HG02973 (cell line): ENCODE data around the gene HEATR5B.
A peak's percentile ranks its signal among the peaks of the same experiment; 100 is the strongest.
"Not testable (repeated sequence)": the region's sequence is repeated elsewhere in the genome, so short reads cannot be mapped to it uniquely, and the experiment has no call there.

ENCODE experiments used
- ATAC-seq: cut with Tn5 transposase; IDR thresholded peaks from one replicate; pipeline ENCODE4 v1.9.1; 2021; ENCODE audit warnings: moderate library complexity; ENCODE audit not compliant: unreplicated experiment

The HEATR5B gene

GRCh38 chr2:37068686-37069085 is 15.5 kb downstream of the HEATR5B start:
- ATAC-seq = no peak

DNA sequence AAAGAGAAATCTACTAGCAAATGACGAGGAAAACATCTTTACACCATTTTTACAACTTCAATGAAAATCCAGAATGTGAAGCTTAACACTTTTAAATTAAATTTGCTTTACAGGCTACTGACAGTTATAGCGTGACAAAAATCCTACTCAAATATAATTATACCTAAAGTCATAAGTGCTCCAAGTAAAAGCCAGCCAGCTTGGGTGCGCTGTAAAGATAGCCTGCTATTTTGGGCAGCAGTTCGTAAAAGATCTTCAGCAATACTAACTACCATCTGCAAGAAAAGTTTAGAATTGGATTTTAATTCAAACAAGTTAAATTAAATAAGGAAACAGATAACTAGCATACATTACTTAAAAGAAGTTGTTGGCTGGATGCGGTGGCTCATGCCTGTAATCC is 22.4 kb downstream of the HEATR5B start:
- ATAC-seq = no peak

- no peak for ATAC-seq
Observed at GRCh38 chr2:37061013-37061711, 23.0 kb downstream of the HEATR5B start.

DNA sequence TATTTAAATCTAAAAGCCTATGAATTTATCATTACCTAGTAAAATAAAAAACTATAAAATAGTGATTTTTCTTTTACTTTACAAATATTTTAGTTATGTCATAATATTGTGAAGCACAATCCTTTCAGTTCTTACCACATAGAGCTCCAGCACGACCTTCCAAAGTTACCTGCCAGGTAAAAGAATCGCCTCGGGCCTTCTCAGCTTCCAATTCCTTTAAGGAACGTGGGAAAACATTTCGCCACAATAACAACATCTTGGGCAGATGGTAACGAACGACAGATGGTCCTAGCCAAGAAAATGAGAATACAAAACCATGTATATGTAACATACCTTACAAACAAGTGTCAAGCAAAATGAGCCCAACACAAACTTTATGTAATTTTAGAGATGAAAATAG is 23.7 kb downstream of the HEATR5B start:
- no peak for ATAC-seq

GRCh38 chr2:37059841-37060240 is 24.3 kb downstream of the HEATR5B start:
- ATAC-seq = no peak

- ATAC-seq = no peak
Observed at GRCh38 chr2:37052600-37053332, 31.4 kb downstream of the HEATR5B start.

- ATAC-seq = no peak
Observed at GRCh38 chr2:37039580-37039979, 44.6 kb downstream of the HEATR5B start.

- ATAC-seq = no peak
Observed at GRCh38 chr2:37037771-37038170, 46.4 kb downstream of the HEATR5B start.

DNA sequence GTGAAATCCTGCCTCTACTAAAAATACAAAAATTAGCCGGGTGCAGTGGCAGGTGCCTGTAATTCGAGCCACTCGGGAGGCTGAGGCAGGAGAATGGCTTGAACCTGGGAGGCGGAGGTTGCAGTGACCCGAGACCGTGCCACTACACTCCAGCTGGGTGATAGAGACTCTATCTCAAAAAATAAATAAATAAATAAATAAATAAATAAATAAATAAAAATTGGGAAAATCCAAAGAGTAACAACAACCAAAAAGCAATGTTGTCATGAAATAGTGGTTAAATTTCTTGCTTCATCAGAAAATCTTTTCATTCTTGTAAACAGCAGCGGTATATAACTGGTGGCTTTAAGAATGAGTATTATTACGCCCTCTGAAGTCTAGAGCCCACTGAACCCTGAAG is 54.4 kb downstream of the HEATR5B start:
- ATAC-seq = no peak

- ATAC-seq = no peak
Observed at GRCh38 chr2:37026050-37026449, 58.1 kb downstream of the HEATR5B start.

DNA sequence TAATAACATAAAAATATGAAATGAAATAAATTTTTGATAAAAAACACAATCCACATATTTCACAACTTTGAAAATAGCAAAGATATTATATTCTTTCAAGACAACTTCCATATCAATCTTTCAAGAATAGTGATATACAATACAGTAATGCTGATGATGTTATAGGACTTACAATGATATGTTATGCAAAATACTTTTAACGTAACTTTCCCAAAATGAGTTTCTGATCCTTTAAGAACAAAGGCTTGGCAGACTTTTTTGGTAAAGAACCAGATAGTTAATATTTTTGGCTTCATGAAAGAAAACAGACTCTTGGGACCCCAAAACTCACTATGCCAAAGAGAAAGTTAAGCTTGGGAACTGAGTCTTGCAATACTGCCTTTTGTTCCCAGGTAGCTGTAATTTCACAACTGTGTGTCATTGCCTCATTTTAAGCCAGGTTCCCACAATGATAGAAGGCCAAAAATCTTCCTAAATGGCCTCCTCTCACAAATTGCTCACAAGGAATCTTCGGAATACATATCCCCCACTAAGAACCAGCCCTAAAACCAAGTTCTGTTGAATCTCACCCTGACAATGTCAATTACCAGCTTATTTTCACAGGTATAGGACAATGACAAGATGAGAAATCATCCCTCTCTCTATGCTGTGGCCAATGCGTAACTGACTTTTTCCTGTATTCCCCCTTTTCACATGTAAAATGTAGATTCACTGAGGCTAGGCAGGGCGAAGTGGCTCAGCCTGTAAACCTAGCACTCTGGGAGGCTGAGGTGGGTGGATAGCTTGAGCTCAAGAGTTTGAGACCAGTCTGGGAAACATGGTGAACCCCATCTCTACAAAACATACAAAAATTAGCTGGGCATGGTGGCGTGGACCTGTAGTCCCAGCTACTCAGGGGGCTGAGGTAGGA is 63.0 kb downstream of the HEATR5B start:
- ATAC-seq = no peak

- no peak for ATAC-seq
Observed at GRCh38 chr2:37020212-37020886, 63.8 kb downstream of the HEATR5B start.

DNA sequence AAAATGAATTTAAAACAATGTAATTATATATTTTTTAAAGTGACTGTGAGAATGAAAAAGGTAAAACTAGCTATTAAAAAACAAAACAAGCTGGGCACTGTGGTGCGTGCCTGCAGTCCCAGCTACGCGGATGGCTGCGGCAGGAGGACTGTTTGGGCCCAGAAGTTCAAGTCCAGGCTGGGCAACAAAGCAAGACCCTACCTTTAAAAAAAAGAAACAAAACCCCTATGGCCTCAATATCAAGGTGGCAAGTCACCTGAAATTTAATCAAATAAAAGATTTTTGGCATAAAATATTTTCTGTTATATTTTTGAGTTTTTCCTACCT is 70.9 kb downstream of the HEATR5B start:
- ATAC-seq = peak; percentile 4

DNA sequence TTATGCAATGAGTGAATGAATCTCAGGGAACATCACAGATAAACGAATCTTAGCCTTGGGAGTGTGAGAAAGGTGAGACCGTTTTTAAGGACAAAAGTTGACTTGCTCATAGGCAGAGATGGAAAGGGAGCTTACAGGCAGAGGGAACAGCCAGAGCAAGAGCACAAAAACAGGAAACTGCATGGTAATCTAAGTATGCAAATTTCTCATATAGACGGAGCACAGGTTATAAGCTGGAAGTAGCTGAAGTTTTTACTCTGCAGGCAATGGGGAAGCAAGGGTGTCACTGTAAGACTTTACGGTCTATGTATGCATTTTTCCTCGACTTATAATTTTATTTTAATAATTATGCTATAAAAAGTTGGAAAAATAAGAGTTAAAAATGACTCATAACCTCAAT is 73.0 kb downstream of the HEATR5B start:
- ATAC-seq = no peak

DNA sequence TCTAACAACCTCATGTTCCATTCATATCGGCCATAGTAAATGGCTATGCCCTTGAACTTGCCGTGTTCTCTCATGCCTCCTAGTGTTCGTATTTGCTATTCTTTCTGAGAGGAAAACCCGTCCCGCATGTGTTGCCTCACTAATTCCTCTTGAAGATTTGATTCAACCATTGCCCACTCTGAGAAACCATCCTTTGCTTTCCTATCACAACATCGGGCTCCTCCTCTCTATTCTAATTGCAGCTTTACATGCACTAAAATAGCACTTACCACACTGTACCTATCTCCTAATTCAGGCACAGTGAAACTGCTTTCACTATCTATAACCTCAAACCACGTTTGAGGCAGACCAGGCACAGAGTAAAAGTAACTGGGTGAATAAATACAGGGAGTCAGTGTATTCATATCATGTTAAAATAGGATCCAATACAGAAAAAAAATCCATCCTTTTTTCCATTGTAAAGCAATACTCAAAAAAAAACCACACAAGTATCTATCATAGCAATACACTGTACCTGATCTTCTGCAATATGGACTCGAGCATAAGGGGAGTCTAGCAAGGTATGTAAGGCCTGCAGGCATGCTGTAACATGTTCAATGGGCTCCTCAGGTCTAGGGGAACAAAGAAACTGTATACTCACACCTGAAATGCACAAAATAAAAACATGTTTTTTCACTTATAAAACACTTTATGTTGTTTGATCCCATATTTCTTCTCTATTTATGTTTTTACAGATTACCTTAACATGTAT is 78.9 kb downstream of the HEATR5B start:
- ATAC-seq = peak; percentile 99

- no peak for ATAC-seq
Observed at GRCh38 chr2:37000988-37001556, 83.1 kb downstream of the HEATR5B start.

- no peak for ATAC-seq
Observed at GRCh38 chr2:37000318-37000717, 83.9 kb downstream of the HEATR5B start.

DNA sequence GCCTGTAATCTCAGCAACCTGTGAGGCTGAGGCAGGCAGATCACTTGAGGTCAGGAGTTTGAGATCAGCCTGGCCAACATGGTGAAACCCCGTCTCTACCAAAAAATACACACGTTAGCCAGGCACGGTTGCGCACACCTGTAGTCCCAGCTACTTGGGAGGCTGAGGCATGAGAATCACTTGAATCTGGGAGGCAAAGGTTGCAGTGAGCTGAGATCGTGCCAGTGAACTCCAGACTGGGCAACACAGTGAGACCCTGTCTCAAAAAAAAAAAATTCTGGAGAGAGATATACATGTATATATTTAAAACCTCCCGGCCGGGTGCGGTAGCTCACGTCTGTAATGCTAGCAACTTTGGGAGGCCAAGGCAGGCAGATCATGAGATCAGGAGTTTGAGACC is 84.8 kb downstream of the HEATR5B start:
- not testable (repeated sequence) for ATAC-seq

- ATAC-seq = no peak
Observed at GRCh38 chr2:36993841-36994620, 90.1 kb downstream of the HEATR5B start.
